Endothelial cell of umbilical vein (primary cell): ENCODE measurements around the gene TLR9. TPM values are rescaled to one million over a fixed set of nuclear protein-coding genes. Genes with fewer than 3 reads are reported as not detected.

Experiments used
- BruUV-seq: library from RNA; stranded (reverse); fragments of 400-500 nt; replicated peaks from 2 replicates; lab custom pipeline; 2021; lab: Mats Ljungman, UMichigan
- CTCF ChIA-PET: fragments of 300-600, 350-600 bp; sonication (Branson Sonifier 250); formaldehyde crosslinking; loops from one replicate; lab custom pipeline; 2021; ENCODE audit warnings: antibody characterized with exemption, inconsistent platforms; lab: Charles Lee
- POLR2A ChIA-PET: fragments of 300-600, 350-600 bp; sonication (Branson Sonifier 250); formaldehyde crosslinking; loops from one replicate; lab custom pipeline; 2021; ENCODE audit warnings: antibody characterized with exemption, inconsistent platforms; lab: Charles Lee
- DNase-seq: peaks from one replicate; pipeline ENCODE4 v3.0.0-alpha.2; 2011; ENCODE audit warnings: low read depth, low spot score
- FAIRE-seq: peaks from 2 replicates; lab custom pipeline; 2011; peaks lifted over from hg19 to GRCh38; lab: Jason Lieb, UNC
- H2AFZ ChIP-seq: 2 replicates; pipeline ENCODE4 v1.6.0; 2012; ENCODE audit warnings: low read depth, low read length, control low read depth, inconsistent platforms
- H3K27ac ChIP-seq: 2 replicates; pipeline ENCODE4 v1.5.1; 2011; ENCODE audit warnings: low read depth, mild to moderate bottlenecking, control low read depth, low read length, moderate library complexity; ENCODE audit not compliant: insufficient read depth
- H3K27me3 ChIP-seq, 2 experiments: 2 replicates each; pipeline versions ENCODE4 v1.6.0 to v1.6.1; 2011; ENCODE audit warnings: low read length in 2 of 2, mixed read lengths in 1 of 2; ENCODE audit not compliant: control insufficient read depth in 2 of 2, insufficient read depth in 2 of 2
- H3K36me3 ChIP-seq, 2 experiments: 2 replicates in 1 of 2; 3 replicates in 1 of 2; pipeline ENCODE4 v1.5.1; 2011; ENCODE audit warnings: low read length in 2 of 2, mild to moderate bottlenecking in 1 of 2, moderate library complexity in 1 of 2; ENCODE audit not compliant: control insufficient read depth in 2 of 2, insufficient read depth in 2 of 2; ENCODE audit errors: extremely low read depth in 1 of 2
- H3K4me1 ChIP-seq: 3 replicates; pipeline ENCODE4 v1.5.1; 2011; ENCODE audit warnings: mild to moderate bottlenecking, low read length; ENCODE audit not compliant: control insufficient read depth, insufficient read depth; ENCODE audit errors: extremely low read depth
- H3K4me2 ChIP-seq: 2 replicates; pipeline ENCODE4 v1.6.1; 2011; ENCODE audit warnings: low read length, control low read depth, mixed read lengths; ENCODE audit not compliant: insufficient read depth
- H3K4me3 ChIP-seq, 3 experiments: fragments of 200-600 bp in 1 of 3; sonication (generic), shearing (Covaris generic) in 1 of 3; replicated peaks in 1 of 3; 2 replicates each; pipeline ENCODE4 v1.5.1; 2011 to 2016; ENCODE audit warnings: control low read depth in 3 of 3, low read length in 3 of 3, mild to moderate bottlenecking in 2 of 3, inconsistent platforms in 1 of 3, low read depth in 1 of 3, moderate library complexity in 1 of 3; ENCODE audit not compliant: insufficient read depth in 1 of 3
- H3K79me2 ChIP-seq: 2 replicates; pipeline ENCODE4 v1.6.0; 2012; ENCODE audit warnings: low read length, inconsistent platforms; ENCODE audit not compliant: control insufficient read depth, insufficient read depth
- H3K9ac ChIP-seq: replicated peaks from 2 replicates; pipeline ENCODE3; 2011; ENCODE audit warnings: low read length, control low read depth; ENCODE audit not compliant: insufficient read depth; ENCODE audit errors: extremely low read depth
- H3K9me1 ChIP-seq: replicated peaks from 3 replicates; pipeline ENCODE4 v1.6.0; 2011; ENCODE audit warnings: mild to moderate bottlenecking, low read length; ENCODE audit not compliant: control insufficient read depth, insufficient read depth; ENCODE audit errors: extremely low read depth
- H3K9me3 ChIP-seq: replicated peaks from 2 replicates; pipeline ENCODE4 v1.5.1; 2012; ENCODE audit warnings: low read length, inconsistent platforms; ENCODE audit not compliant: control insufficient read depth, insufficient read depth
- H4K20me1 ChIP-seq: replicated peaks from 2 replicates; pipeline ENCODE3; 2011; ENCODE audit warnings: mild to moderate bottlenecking, low read length; ENCODE audit not compliant: control insufficient read depth, insufficient read depth; ENCODE audit errors: extremely low read depth
- EZH2 ChIP-seq: IDR thresholded peaks from 2 replicates; pipeline ENCODE4 v1.6.1; 2012; ENCODE audit warnings: borderline replicate concordance, low read depth, mild to moderate bottlenecking, moderate library complexity, low read length, inconsistent platforms; ENCODE audit not compliant: severe bottlenecking
- FOS ChIP-seq: IDR thresholded peaks from 2 replicates; pipeline ENCODE4 v1.6.1; 2011; ENCODE audit warnings: mild to moderate bottlenecking, low read length, moderate library complexity, borderline replicate concordance; ENCODE audit not compliant: insufficient read depth
- GATA2 ChIP-seq: IDR thresholded peaks from 2 replicates; pipeline ENCODE4 v1.7.0; 2011; ENCODE audit warnings: low read depth, mild to moderate bottlenecking, moderate library complexity, mixed read lengths, low read length; ENCODE audit not compliant: insufficient read length, insufficient read depth
- JUN ChIP-seq: IDR thresholded peaks from 2 replicates; pipeline ENCODE4 v1.6.1; 2011; ENCODE audit warnings: borderline replicate concordance, low read depth; ENCODE audit not compliant: insufficient read length, insufficient read depth
- MYC ChIP-seq: IDR thresholded peaks from one replicate; pipeline ENCODE4 v1.6.1; 2011; ENCODE audit warnings: mild to moderate bottlenecking, low read depth, low read length
- POLR2A ChIP-seq: IDR thresholded peaks from 2 replicates; pipeline ENCODE4 v1.6.1; 2012; ENCODE audit warnings: low read depth, mild to moderate bottlenecking, control low read depth, low read length
- POLR2AphosphoS5 ChIP-seq: IDR thresholded peaks from 2 replicates; pipeline ENCODE4 v1.6.1; 2012; ENCODE audit warnings: low read depth, mild to moderate bottlenecking, control low read depth, low read length, moderate library complexity; ENCODE audit not compliant: insufficient read depth
- dilution Hi-C: fragments of 300-500 bp; cut with MboI; formaldehyde crosslinking; loops from one replicate; pipeline ENCODE4 v1.15.0; 2019; ENCODE audit warnings: low sequenced_read_pairs; ENCODE audit not compliant: extremely low pct_ligation_motif_present
- intact Hi-C: fragments of 100-400 bp; cut with micrococcal nuclease; formaldehyde crosslinking; loops from one replicate; pipeline ENCODE4 v1.10.0; 2022
- polyA plus RNA-seq, 4 experiments: library from polyadenylated mRNA; depleted of rRNA in 3 of 4; stranded (reverse) in 3 of 4; unstranded in 1 of 4; fragments of >200 nt; gene quantifications; 2 replicates each; pipeline versions ENCODE4 v1.2.1 to v1.2.3, GENCODE V29; 2011 to 2012; ENCODE audit warnings: missing spikeins in 1 of 4
- total RNA-seq: library from RNA; stranded (reverse); gene quantifications from 2 replicates; pipeline ENCODE4 v1.2.3, GENCODE V29; 2021
- TF ChIP-seq, protein P1 (sequence below), 2 donors: IDR thresholded peaks; 1 replicate in 1 of 2; 2 replicates in 1 of 2; pipeline ENCODE4 v1.5.1; 2011; ENCODE audit warnings: low read length in 2 of 2, mild to moderate bottlenecking in 2 of 2, moderate library complexity in 2 of 2, control low read depth in 1 of 2, inconsistent platforms in 1 of 2, low read depth in 1 of 2; ENCODE audit not compliant: insufficient read depth in 1 of 2; ENCODE audit errors: extremely low read depth in 1 of 2
- TF ChIP-seq, protein P2 (sequence below): IDR thresholded peaks from 2 replicates; pipeline ENCODE4 v1.6.1; 2011; ENCODE audit not compliant: insufficient read depth, insufficient read length

TLR9 gene
- total and polyA plus RNA-seq, 2 donors (not counting 3 experiments of a cell fraction or from before 2014, with no cell fraction given), result not detected

- FAIRE-seq, result no peak
- dilution Hi-C loops, result no loop called here
- POLR2A ChIA-PET, result no interaction called here
Observed at GRCh38 chr3:52221563-52222318, 3.7 kb downstream of the TLR9 start.

More at GRCh38 chr3:52221563-52222318, 3.7 kb downstream of the TLR9 start:
- TF ChIP-seq, protein P1, sequence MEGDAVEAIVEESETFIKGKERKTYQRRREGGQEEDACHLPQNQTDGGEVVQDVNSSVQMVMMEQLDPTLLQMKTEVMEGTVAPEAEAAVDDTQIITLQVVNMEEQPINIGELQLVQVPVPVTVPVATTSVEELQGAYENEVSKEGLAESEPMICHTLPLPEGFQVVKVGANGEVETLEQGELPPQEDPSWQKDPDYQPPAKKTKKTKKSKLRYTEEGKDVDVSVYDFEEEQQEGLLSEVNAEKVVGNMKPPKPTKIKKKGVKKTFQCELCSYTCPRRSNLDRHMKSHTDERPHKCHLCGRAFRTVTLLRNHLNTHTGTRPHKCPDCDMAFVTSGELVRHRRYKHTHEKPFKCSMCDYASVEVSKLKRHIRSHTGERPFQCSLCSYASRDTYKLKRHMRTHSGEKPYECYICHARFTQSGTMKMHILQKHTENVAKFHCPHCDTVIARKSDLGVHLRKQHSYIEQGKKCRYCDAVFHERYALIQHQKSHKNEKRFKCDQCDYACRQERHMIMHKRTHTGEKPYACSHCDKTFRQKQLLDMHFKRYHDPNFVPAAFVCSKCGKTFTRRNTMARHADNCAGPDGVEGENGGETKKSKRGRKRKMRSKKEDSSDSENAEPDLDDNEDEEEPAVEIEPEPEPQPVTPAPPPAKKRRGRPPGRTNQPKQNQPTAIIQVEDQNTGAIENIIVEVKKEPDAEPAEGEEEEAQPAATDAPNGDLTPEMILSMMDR (IDR thresholded peaks at IDR 0.05; ENCODE audit: extremely low read depth in 1 of 2, insufficient read depth in 1 of 2, low read depth in 1 of 2, low read length in 2 of 2), result no peak
- no peak for TF ChIP-seq POLR2A
- no peak for TF ChIP-seq JUN
- TF ChIP-seq POLR2AphosphoS5, result no peak
- TF ChIP-seq GATA2, result no peak
- TF ChIP-seq EZH2, result no peak
- no peak for TF ChIP-seq FOS
- TF ChIP-seq, protein P2, sequence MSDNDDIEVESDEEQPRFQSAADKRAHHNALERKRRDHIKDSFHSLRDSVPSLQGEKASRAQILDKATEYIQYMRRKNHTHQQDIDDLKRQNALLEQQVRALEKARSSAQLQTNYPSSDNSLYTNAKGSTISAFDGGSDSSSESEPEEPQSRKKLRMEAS, result no peak
- no peak for TF ChIP-seq MYC
- intact Hi-C loops, result no loop called here
- Histone ChIP-seq H3K36me3 (no peaks in the 10 kb centered on the region), H3K9me1 (no peaks in the 10 kb centered on the region), H3K79me2 (no peaks in the 10 kb centered on the region), H3K27ac (no peak overlapping the region), H2AFZ (no peak overlapping the region), H3K4me2 (no peak overlapping the region), H3K4me1 (peaks cover 27% of the 10 kb centered on the region), H3K9me3 (no peaks in the 10 kb centered on the region), H3K4me3 (no peak overlapping the region), H4K20me1 (no peaks in the 10 kb centered on the region), H3K27me3 (no peaks in the 10 kb centered on the region), H3K9ac (no peak overlapping the region)
- CTCF ChIA-PET, result interaction anchor here (0.5 to 9.7 kb wide), 10 partner anchors 10 to 220 kb away, joined by 3 to 133 read pairs (median 9); partner anchors contain the start of genes TWF2 and WDR82
- DNase-seq, result no peak
- no TSS peak for BruUV-seq
